Measurements from ENCODE around the gene BPIFA3. TPM values are rescaled to one million over a fixed set of nuclear protein-coding genes. Genes with fewer than 3 reads are reported as not detected.

Gene BPIFA3
- not detected in 2 replicates for total RNA-seq

GRCh38 chr20:33217052-33217451 is at the start of gene BPIFA3:
Gene BPIFA3 (plus strand): TSS chr20:33217352. CDS start chr20:33217537, 185 bp downstream.

DNA sequence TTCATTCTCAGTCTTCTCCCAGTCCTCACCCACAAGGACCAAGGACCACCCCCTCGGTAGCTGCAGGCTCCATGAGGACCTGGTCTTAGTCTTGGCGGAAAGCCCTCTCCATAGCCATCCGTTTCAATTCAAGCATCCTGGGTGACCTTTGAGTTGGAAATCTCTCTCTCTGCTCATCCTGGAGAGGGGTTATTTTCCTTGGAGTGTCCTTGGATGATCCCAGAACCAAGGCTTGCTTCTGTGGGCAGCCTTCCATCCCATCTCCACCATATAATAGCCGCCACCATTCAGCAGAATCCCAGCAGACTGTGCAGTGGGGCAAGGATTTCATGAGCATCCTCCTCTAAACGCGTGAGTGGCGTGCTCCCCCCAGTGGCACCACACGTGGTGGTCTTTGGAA is 49.3 kb upstream of the BPIFA3 start, which contains the start of gene BPIFA2:
Gene BPIFA2, plus strand, starts transcription at position 301 of the 400 bp plus-strand sequence. CDS start 987 bp downstream, outside the sequence.

GRCh38 chr20:33235696-33236095 is 18.5 kb downstream of the BPIFA3 start, which contains the start of gene BPIFA1:
Gene BPIFA1 (plus strand): TSS chr20:33235996. CDS start chr20:33237712, 1,716 bp downstream.

Other genes starting within 250 kb of the BPIFA3 start
- gene SUN5, start 212.9 kb upstream of the BPIFA3 start, total RNA-seq = not detected in 2 replicates
- gene BPIFB2, start 209.6 kb upstream of the BPIFA3 start, total RNA-seq = not detected in 2 replicates
- not detected in 2 replicates for gene BPIFB6, start 185.7 kb upstream of the BPIFA3 start, total RNA-seq
- gene BPIFB3, start 163.4 kb upstream of the BPIFA3 start, total RNA-seq = not detected in 2 replicates
- gene BPIFB4, start 137.7 kb upstream of the BPIFA3 start, total RNA-seq = not detected in 2 replicates
- 0.07 TPM in 1 of 2 replicates, not detected in the other for gene BPIFA2, start 49.2 kb upstream of the BPIFA3 start, total RNA-seq
- gene BPIFA1, start 18.6 kb downstream of the BPIFA3 start, total RNA-seq = 24.0 TPM in 1 of 2 replicates, not detected in the other
- gene BPIFB1, start 65.9 kb downstream of the BPIFA3 start, total RNA-seq = 3.3 TPM in 1 of 2 replicates, not detected in the other
- gene CDK5RAP1, start 184.2 kb downstream of the BPIFA3 start, total RNA-seq = 22.4 and 29.4 TPM in 2 replicates
- gene SNTA1, start 226.4 kb downstream of the BPIFA3 start, total RNA-seq = 5.5 and 9.2 TPM in 2 replicates

All from nasal cavity respiratory epithelium epithelial cell of viscerocranial mucosa (primary cell).